HL-60 (cell line): ENCODE results near the gene POLE4.

Source experiments
- DNase-seq, 2 experiments: peaks; one replicate each; pipeline ENCODE4 v3.0.0-alpha.2; 2010 to 2020; ENCODE audit warnings: low read depth in 1 of 2, low spot score in 1 of 2
- H3K27ac ChIP-seq: fragments of 250-450 bp; sonication (Bioruptor Pico); replicated peaks from 2 replicates; pipeline ENCODE4 v1.5.1; 2020; ENCODE audit warnings: mild to moderate bottlenecking, moderate library complexity
- H3K27me3 ChIP-seq: fragments of 250-450 bp; sonication (Bioruptor Pico); 2 replicates; pipeline ENCODE4 v1.5.1; 2021; ENCODE audit warnings: mild to moderate bottlenecking, moderate library complexity; ENCODE audit not compliant: insufficient read depth, poor library complexity, severe bottlenecking
- H3K4me3 ChIP-seq: replicated peaks from 2 replicates; pipeline ENCODE4 v1.5.1; 2011; ENCODE audit warnings: mild to moderate bottlenecking, control low read depth, low read length; ENCODE audit not compliant: insufficient read depth
- GABPA ChIP-seq: IDR thresholded peaks from 2 replicates; pipeline ENCODE4 v1.6.1; 2012; ENCODE audit warnings: low read depth
- POLR2AphosphoS5 ChIP-seq: IDR thresholded peaks from 2 replicates; pipeline ENCODE4 v1.6.1; 2012; ENCODE audit warnings: low read depth
- REST ChIP-seq: IDR thresholded peaks from 2 replicates; pipeline ENCODE4 v1.6.1; 2012; ENCODE audit warnings: low read depth; ENCODE audit not compliant: insufficient replicate concordance
- SPI1 ChIP-seq: IDR thresholded peaks from 2 replicates; pipeline ENCODE4 v1.6.1; 2012; ENCODE audit warnings: low read depth, mild to moderate bottlenecking, borderline replicate concordance
- TF ChIP-seq, protein P1 (sequence below): IDR thresholded peaks from one replicate; pipeline ENCODE4 v1.5.1; 2011; ENCODE audit warnings: low read length, control low read depth, inconsistent platforms; ENCODE audit not compliant: insufficient read depth

Gene POLE4

GRCh38 chr2:74911061-74911460, 47.4 kb upstream of the POLE4 start:
- Histone ChIP-seq H3K27ac (no peak overlapping the region), H3K4me3 (no peak overlapping the region), H3K27me3 (no peaks in the 10 kb centered on the region)
- no peak for TF ChIP-seq REST
- no peak for DNase-seq

DNA sequence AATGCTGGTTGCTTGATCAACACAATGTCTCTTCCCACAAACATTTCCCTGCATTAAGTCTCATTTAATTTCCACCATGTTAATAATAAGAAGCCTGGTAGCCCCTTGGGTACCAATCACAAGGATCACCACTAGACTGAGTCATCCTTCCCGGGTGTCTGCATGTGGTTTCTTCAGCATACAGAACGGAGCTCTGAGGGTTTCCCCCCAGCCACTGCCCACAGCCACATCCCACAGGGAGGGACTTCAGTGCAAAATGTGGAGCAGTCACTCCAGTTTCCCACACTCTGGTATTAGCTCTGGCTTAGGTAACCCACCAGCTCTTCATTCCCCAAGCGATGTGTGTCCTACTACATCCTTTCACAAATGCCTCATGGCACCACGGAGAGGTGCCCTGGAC, 42.7 kb upstream of the POLE4 start:
- Histone ChIP-seq H3K27ac (no peak overlapping the region), H3K27me3 (no peaks in the 10 kb centered on the region), H3K4me3 (no peak overlapping the region)
- DNase-seq, result no peak
- TF ChIP-seq GABPA, result no peak
- no peak for TF ChIP-seq POLR2AphosphoS5
- no peak for TF ChIP-seq REST
- TF ChIP-seq, protein P1, sequence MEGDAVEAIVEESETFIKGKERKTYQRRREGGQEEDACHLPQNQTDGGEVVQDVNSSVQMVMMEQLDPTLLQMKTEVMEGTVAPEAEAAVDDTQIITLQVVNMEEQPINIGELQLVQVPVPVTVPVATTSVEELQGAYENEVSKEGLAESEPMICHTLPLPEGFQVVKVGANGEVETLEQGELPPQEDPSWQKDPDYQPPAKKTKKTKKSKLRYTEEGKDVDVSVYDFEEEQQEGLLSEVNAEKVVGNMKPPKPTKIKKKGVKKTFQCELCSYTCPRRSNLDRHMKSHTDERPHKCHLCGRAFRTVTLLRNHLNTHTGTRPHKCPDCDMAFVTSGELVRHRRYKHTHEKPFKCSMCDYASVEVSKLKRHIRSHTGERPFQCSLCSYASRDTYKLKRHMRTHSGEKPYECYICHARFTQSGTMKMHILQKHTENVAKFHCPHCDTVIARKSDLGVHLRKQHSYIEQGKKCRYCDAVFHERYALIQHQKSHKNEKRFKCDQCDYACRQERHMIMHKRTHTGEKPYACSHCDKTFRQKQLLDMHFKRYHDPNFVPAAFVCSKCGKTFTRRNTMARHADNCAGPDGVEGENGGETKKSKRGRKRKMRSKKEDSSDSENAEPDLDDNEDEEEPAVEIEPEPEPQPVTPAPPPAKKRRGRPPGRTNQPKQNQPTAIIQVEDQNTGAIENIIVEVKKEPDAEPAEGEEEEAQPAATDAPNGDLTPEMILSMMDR, result no peak
- TF ChIP-seq SPI1, result no peak

GRCh38 chr2:74916394-74916793, 42.0 kb upstream of the POLE4 start:
- H3K27ac ChIP-seq, result no peak overlapping the region
- no peaks in the 10 kb centered on the region for H3K27me3 ChIP-seq
- TF ChIP-seq GABPA, result no peak
- TF ChIP-seq, protein P1, result no peak
- TF ChIP-seq POLR2AphosphoS5, result no peak
- no peak for TF ChIP-seq REST
- TF ChIP-seq SPI1, result no peak
- no peak for DNase-seq
- no peak overlapping the region for H3K4me3 ChIP-seq
